NCI-H1436 (cell line): Measurements from ENCODE around the gene CKM.
"Not testable (repeated sequence)": the region's sequence is repeated elsewhere in the genome, so short reads cannot be mapped to it uniquely, and the experiment has no call there.

Source experiments
- DNase-seq: peaks from one replicate; lab custom pipeline; 2025; lab: John Stamatoyannopoulos, UW

Gene CKM

GRCh38 chr19:45290381-45290931, 32.2 kb downstream of the CKM start:
- no peak for DNase-seq

- DNase-seq = no peak
These were observed 39.1 kb downstream of the CKM start for GRCh38 chr19:45283443-45284033.

GRCh38 chr19:45280471-45280961, 42.2 kb downstream of the CKM start:
- no peak for DNase-seq

- no peak for DNase-seq
These were observed 43.0 kb downstream of the CKM start for GRCh38 chr19:45279587-45280192.

- DNase-seq = no peak
These were observed 44.6 kb downstream of the CKM start for GRCh38 chr19:45278087-45278486.

- DNase-seq = no peak
These were observed 46.4 kb downstream of the CKM start for GRCh38 chr19:45276284-45276687.

GRCh38 chr19:45275370-45275971, 47.2 kb downstream of the CKM start:
- DNase-seq = no peak

GRCh38 chr19:45273521-45273855, 49.2 kb downstream of the CKM start:
- no peak for DNase-seq

- no peak for DNase-seq
These were observed 51.0 kb downstream of the CKM start for GRCh38 chr19:45271735-45272108.

GRCh38 chr19:45271098-45271734, 51.5 kb downstream of the CKM start:
- no peak for DNase-seq

GRCh38 chr19:45269939-45270338, 52.7 kb downstream of the CKM start:
- not testable (repeated sequence) for DNase-seq

- DNase-seq = no peak
These were observed 55.4 kb downstream of the CKM start for GRCh38 chr19:45267296-45267695.

- DNase-seq = no peak
These were observed 57.3 kb downstream of the CKM start for GRCh38 chr19:45265375-45265774.

GRCh38 chr19:45264781-45265317, 57.8 kb downstream of the CKM start:
- no peak for DNase-seq

GRCh38 chr19:45263013-45263412, 59.7 kb downstream of the CKM start:
- DNase-seq = no peak

- no peak for DNase-seq
These were observed 60.1 kb downstream of the CKM start for GRCh38 chr19:45262570-45262969.

- no peak for DNase-seq
These were observed 63.8 kb downstream of the CKM start for GRCh38 chr19:45258862-45259261.

GRCh38 chr19:45256836-45257235, 65.8 kb downstream of the CKM start:
- no peak for DNase-seq
